Hematopoietic multipotent progenitor cell treated with erythropoietin and hydrocortisone succinate and interleukin-3 and kit ligand, for 17 days (in vitro differentiated cells): ENCODE data around the gene COASY.

Source experiments
- DNase-seq: peaks from one replicate; pipeline ENCODE4 v3.0.0-alpha.2; 2015; ENCODE audit warnings: low spot score

The COASY gene

GRCh38 chr17:42561897-42562387 lies at the start of gene COASY:
Gene COASY, plus strand, starts transcription at chr17:42562148. Its CDS starts 475 bp downstream, at chr17:42562623.
- peak; percentile 94 for DNase-seq

- no peak for DNase-seq
These were observed 49.7 kb upstream of the COASY start for GRCh38 chr17:42512246-42512645.

GRCh38 chr17:42512733-42513251 lies 49.2 kb upstream of the COASY start:
- DNase-seq, result no peak

- no peak for DNase-seq
These were observed 48.3 kb upstream of the COASY start for GRCh38 chr17:42513686-42514085.

- no peak for DNase-seq
These were observed 47.7 kb upstream of the COASY start for GRCh38 chr17:42514279-42514678.

- no peak for DNase-seq
These were observed 47.1 kb upstream of the COASY start for GRCh38 chr17:42514867-42515266.

- peak; percentile 89 for DNase-seq
These were observed 44.4 kb upstream of the COASY start for GRCh38 chr17:42517516-42517915.

- DNase-seq, result peak; percentile 89
These were observed 43.7 kb upstream of the COASY start for GRCh38 chr17:42518046-42518754.

- peak; percentile 81 for DNase-seq
These were observed 43.0 kb upstream of the COASY start for GRCh38 chr17:42518755-42519545.

- DNase-seq, result peak; percentile 57
These were observed 42.1 kb upstream of the COASY start for GRCh38 chr17:42519546-42520491.

GRCh38 chr17:42520540-42520951 lies 41.4 kb upstream of the COASY start:
- no peak for DNase-seq

GRCh38 chr17:42521036-42521435 lies 40.9 kb upstream of the COASY start:
- DNase-seq, result no peak

GRCh38 chr17:42521666-42522262 lies 40.2 kb upstream of the COASY start:
- DNase-seq, result no peak

GRCh38 chr17:42522263-42522790 lies 39.6 kb upstream of the COASY start:
- no peak for DNase-seq

GRCh38 chr17:42522798-42523278 lies 39.1 kb upstream of the COASY start:
- no peak for DNase-seq

GRCh38 chr17:42525221-42525620 lies 36.7 kb upstream of the COASY start:
- no peak for DNase-seq

- DNase-seq, result no peak
These were observed 35.9 kb upstream of the COASY start for GRCh38 chr17:42526031-42526444.

- no peak for DNase-seq
These were observed 34.0 kb upstream of the COASY start for GRCh38 chr17:42527932-42528331.

GRCh38 chr17:42529061-42529460 lies 32.9 kb upstream of the COASY start:
- no peak for DNase-seq

- no peak for DNase-seq
These were observed 30.9 kb upstream of the COASY start for GRCh38 chr17:42530952-42531454.
